HUES64 (cell line): Measurements from ENCODE around the gene ZBTB2.

Experiments
- H3K27ac ChIP-seq: 2 replicates; pipeline ENCODE4 v1.7.0; 2013; ENCODE audit warnings: low read depth, low read length, inconsistent platforms
- H3K27me3 ChIP-seq: 2 replicates; pipeline ENCODE4 v1.6.1; 2013; ENCODE audit warnings: mild to moderate bottlenecking, low read length; ENCODE audit not compliant: insufficient read depth
- H3K36me3 ChIP-seq: 2 replicates; pipeline ENCODE4 v1.6.1; 2013; ENCODE audit warnings: mild to moderate bottlenecking, low read length; ENCODE audit not compliant: insufficient read depth
- H3K4me1 ChIP-seq: 2 replicates; pipeline ENCODE4 v1.6.1; 2013; ENCODE audit warnings: mild to moderate bottlenecking, low read length, moderate library complexity; ENCODE audit not compliant: insufficient read depth
- H3K4me3 ChIP-seq: 2 replicates; pipeline ENCODE4 v1.5.1; 2013; ENCODE audit warnings: mild to moderate bottlenecking, low read length, moderate library complexity
- H3K9ac ChIP-seq: 2 replicates; pipeline ENCODE4 v1.6.1; 2013; ENCODE audit warnings: mild to moderate bottlenecking, low read depth, low read length
- H3K9me3 ChIP-seq: 2 replicates; pipeline ENCODE4 v1.6.1; 2013; ENCODE audit warnings: low read depth, low read length; ENCODE audit not compliant: insufficient read depth
- WGBS: fragments of 150-250, 120-280 bp; methylation state at CpG from one replicate; pipeline ENCODE4 v1.1.7; 2013; ENCODE audit warnings: missing lambda C conversion rate; 5-methylcytosine and 5-hydroxymethylcytosine counted together

The ZBTB2 gene

DNA sequence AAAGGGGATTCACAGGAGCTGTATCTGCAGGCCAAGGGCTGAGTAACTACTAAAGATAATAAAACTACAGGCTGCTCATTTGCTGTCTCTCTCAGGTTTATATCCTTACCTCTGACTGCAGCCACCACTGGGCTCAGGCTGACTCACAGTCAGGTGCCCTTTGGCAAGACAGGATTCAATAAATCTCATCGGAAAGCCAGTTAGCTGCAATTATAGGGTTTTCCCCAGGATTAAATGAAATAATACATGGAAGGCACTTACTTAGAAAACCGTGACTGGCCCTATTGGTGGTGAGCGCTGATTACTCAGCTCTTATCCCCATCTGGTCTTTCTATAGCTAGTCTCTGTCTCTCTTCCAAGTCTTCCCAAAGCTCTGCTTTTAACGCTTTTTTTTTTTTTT lies 34.2 kb upstream of the ZBTB2 start:
- Histone ChIP-seq H3K36me3 (peaks cover 90% of the 10 kb centered on the region), H3K27me3 (no peaks in the 10 kb centered on the region), H3K4me1 (no peaks in the 10 kb centered on the region), H3K9me3 (no peaks in the 10 kb centered on the region), H3K9ac (no peak overlapping the region), H3K4me3 (no peak overlapping the region), H3K27ac (no peak overlapping the region)
- WGBS, result 94% methylated on average over 4 of the region's 4 CpGs

GRCh38 chr6:151422981-151423380 lies 31.6 kb upstream of the ZBTB2 start:
- H3K27ac ChIP-seq, result no peak overlapping the region
- no peaks in the 10 kb centered on the region for H3K9me3 ChIP-seq
- H3K4me3 ChIP-seq, result no peak overlapping the region
- H3K27me3 ChIP-seq, result no peaks in the 10 kb centered on the region
- 100% methylated on average over 3 of the region's 4 CpGs for WGBS
- peaks cover 89% of the 10 kb centered on the region for H3K36me3 ChIP-seq
- H3K4me1 ChIP-seq, result no peaks in the 10 kb centered on the region
- no peak overlapping the region for H3K9ac ChIP-seq

DNA sequence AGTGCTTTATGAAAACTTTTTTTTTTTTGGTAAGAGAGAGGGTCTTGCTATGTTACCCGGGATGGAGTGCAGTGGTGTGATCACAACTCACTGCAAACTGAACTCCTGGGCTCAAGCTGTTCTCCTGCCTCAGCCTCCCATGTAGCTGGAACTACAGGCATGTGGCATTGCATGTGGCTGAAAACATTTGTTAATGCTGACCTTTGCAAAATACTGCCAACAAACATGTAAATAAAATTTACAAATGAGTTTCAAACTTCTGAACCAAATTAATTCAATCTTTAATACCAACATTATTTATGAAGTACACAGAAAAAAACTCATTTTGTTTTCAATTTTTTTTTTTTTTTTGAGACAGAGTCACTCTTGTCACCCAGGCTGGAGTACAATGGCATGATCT lies 26.1 kb upstream of the ZBTB2 start:
- Histone ChIP-seq H3K4me3 (no peak overlapping the region), H3K36me3 (peaks cover 95% of the 10 kb centered on the region), H3K4me1 (no peaks in the 10 kb centered on the region), H3K9ac (no peak overlapping the region), H3K27me3 (no peaks in the 10 kb centered on the region), H3K27ac (no peak overlapping the region), H3K9me3 (no peaks in the 10 kb centered on the region)
- WGBS, result 100% methylated on average over 1 of the region's 1 CpG

- 100% methylated on average over 1 of the region's 3 CpGs for WGBS
- Histone ChIP-seq H3K9me3 (no peaks in the 10 kb centered on the region), H3K9ac (no peak overlapping the region), H3K36me3 (peaks cover 92% of the 10 kb centered on the region), H3K27me3 (no peaks in the 10 kb centered on the region), H3K4me1 (no peaks in the 10 kb centered on the region), H3K4me3 (no peak overlapping the region), H3K27ac (no peak overlapping the region)
Measured at GRCh38 chr6:151414641-151415260, 23.4 kb upstream of the ZBTB2 start.

- H3K27ac ChIP-seq, result no peak overlapping the region
- peaks cover 92% of the 10 kb centered on the region for H3K36me3 ChIP-seq
- H3K9me3 ChIP-seq, result no peaks in the 10 kb centered on the region
- H3K27me3 ChIP-seq, result no peaks in the 10 kb centered on the region
- WGBS, result 93% methylated on average over 8 of the region's 8 CpGs
- H3K4me3 ChIP-seq, result no peak overlapping the region
- H3K4me1 ChIP-seq, result no peaks in the 10 kb centered on the region
- no peak overlapping the region for H3K9ac ChIP-seq
Measured at GRCh38 chr6:151413372-151414145, 22.2 kb upstream of the ZBTB2 start.

- no peak overlapping the region for H3K4me3 ChIP-seq
- WGBS, result 94% methylated on average over 3 of the region's 3 CpGs
- peaks cover 91% of the 10 kb centered on the region for H3K36me3 ChIP-seq
- H3K27me3 ChIP-seq, result no peaks in the 10 kb centered on the region
- H3K4me1 ChIP-seq, result no peaks in the 10 kb centered on the region
- no peak overlapping the region for H3K9ac ChIP-seq
- no peak overlapping the region for H3K27ac ChIP-seq
- H3K9me3 ChIP-seq, result no peaks in the 10 kb centered on the region
Measured at GRCh38 chr6:151412909-151413308, 21.6 kb upstream of the ZBTB2 start.

GRCh38 chr6:151409679-151410078 lies 18.3 kb upstream of the ZBTB2 start:
- Histone ChIP-seq H3K27me3 (no peaks in the 10 kb centered on the region), H3K27ac (no peak overlapping the region), H3K36me3 (peaks cover 88% of the 10 kb centered on the region), H3K4me3 (no peak overlapping the region), H3K9me3 (no peaks in the 10 kb centered on the region), H3K9ac (no peak overlapping the region), H3K4me1 (no peaks in the 10 kb centered on the region)
- WGBS, result 93% methylated on average over 7 of the region's 7 CpGs

DNA sequence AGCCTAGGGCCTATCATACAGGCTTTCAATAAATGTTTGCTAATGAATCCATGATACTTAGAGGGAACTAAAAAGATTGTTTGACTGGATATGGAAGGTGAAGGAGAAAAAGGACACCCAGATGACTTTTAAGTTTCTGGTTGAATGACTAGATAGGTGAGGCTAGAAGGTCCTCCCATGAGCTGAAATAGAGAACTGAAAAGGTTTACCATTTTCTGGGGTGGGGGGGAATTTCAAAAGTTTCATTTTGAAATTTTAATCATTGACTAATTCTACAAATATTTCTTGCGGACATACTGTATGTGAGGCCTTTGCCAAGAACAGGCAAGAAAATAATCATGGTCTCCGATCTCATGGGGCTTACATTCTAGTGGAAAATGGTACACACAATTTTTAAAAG lies 17.9 kb upstream of the ZBTB2 start:
- Histone ChIP-seq H3K9me3 (no peaks in the 10 kb centered on the region), H3K27ac (no peak overlapping the region), H3K27me3 (no peaks in the 10 kb centered on the region), H3K4me1 (no peaks in the 10 kb centered on the region), H3K4me3 (no peak overlapping the region), H3K36me3 (peaks cover 88% of the 10 kb centered on the region), H3K9ac (no peak overlapping the region)
- 97% methylated on average over 2 of the region's 2 CpGs for WGBS

- Histone ChIP-seq H3K36me3 (peaks cover 87% of the 10 kb centered on the region), H3K27ac (no peak overlapping the region), H3K9me3 (no peaks in the 10 kb centered on the region), H3K9ac (no peak overlapping the region), H3K4me3 (no peak overlapping the region), H3K4me1 (no peaks in the 10 kb centered on the region), H3K27me3 (no peaks in the 10 kb centered on the region)
- WGBS, result 98% methylated on average over 2 of the region's 2 CpGs
Measured at GRCh38 chr6:151408858-151409257, 17.5 kb upstream of the ZBTB2 start.

- 98% methylated on average over 3 of the region's 4 CpGs for WGBS
- H3K27ac ChIP-seq, result no peak overlapping the region
- no peaks in the 10 kb centered on the region for H3K27me3 ChIP-seq
- no peaks in the 10 kb centered on the region for H3K9me3 ChIP-seq
- no peak overlapping the region for H3K4me3 ChIP-seq
- no peak overlapping the region for H3K9ac ChIP-seq
- H3K36me3 ChIP-seq, result peaks cover 63% of the 10 kb centered on the region
- no peaks in the 10 kb centered on the region for H3K4me1 ChIP-seq
Measured at GRCh38 chr6:151403919-151404308, 12.6 kb upstream of the ZBTB2 start.

DNA sequence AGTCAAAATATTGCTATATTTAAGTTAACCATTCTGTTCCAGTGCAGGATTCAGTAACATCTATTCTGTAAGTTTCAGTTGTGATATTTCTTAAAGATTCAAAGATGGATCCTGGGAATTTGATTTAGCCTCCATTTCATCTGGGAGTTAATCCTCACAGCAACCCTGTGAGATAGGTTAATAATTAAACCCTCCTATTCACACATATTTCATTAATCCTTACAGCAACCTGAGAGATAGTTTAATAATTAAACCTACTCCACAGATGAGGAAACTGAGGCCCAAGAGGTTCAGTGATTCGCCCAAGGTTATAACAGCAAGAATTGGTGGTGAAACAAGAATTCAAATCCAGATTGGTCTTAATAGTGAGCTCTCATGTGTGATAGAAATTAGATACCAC lies 10.9 kb upstream of the ZBTB2 start:
- H3K27ac ChIP-seq, result no peak overlapping the region
- peaks cover 60% of the 10 kb centered on the region for H3K36me3 ChIP-seq
- no peak overlapping the region for H3K4me3 ChIP-seq
- no peaks in the 10 kb centered on the region for H3K27me3 ChIP-seq
- H3K9me3 ChIP-seq, result no peaks in the 10 kb centered on the region
- no peaks in the 10 kb centered on the region for H3K4me1 ChIP-seq
- no peak overlapping the region for H3K9ac ChIP-seq
- 97% methylated on average over 1 of the region's 1 CpG for WGBS
